ENCODE data around the gene ZMYND11.
A peak's percentile ranks its signal among the peaks of the same experiment; 100 is the strongest.

Gene ZMYND11

DNA sequence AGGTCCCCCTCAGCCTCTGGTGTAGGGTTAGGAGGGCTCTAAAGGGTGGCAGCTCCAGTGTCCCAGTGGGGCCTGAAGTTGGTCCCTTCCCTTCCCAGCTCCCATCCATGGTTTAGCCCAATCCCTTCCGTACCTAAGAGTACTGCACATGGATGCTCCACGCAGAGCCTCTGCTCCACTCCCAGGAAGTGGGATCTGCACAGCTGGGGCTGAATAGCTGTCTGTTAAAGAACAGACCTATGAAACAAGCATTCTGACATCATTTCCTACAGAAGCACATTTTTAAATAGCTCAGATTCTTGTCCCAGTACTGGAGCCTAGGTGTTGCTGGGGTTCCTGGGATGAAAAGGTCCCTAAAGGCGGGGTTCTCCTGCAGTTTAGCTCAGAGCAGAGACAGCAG, 135.9 kb downstream of the ZMYND11 start:
- Histone ChIP-seq H2AFZ (ENCODE audit: low read length) (no peak overlapping the region), H3K9ac (ENCODE audit: low read depth, low read length, poor library complexity, severe bottlenecking) (peak overlapping the region; percentile 2), H3K9me2 (replicated peaks; ENCODE audit: low read depth, low read length) (no peaks in the 10 kb centered on the region), H3K4me3 (ENCODE audit: low read length, poor library complexity, severe bottlenecking) (no peak overlapping the region), H3K36me3 (ENCODE audit: insufficient read depth, low read length) (no peaks in the 10 kb centered on the region), H3K4me1 (ENCODE audit: insufficient read depth, low read length, poor library complexity, severe bottlenecking) (peaks cover 71% of the 10 kb centered on the region), H3K4me2 (ENCODE audit: low read depth, low read length, poor library complexity, severe bottlenecking) (peak overlapping the region; percentile 31), H3K9me3 (ENCODE audit: insufficient read depth, low read depth, low read length) (no peaks in the 10 kb centered on the region), H3K27me3 (ENCODE audit: insufficient read depth, low read length, poor library complexity, severe bottlenecking) (no peaks in the 10 kb centered on the region), H3K79me2 (ENCODE audit: insufficient read depth, low read length) (no peaks in the 10 kb centered on the region), H4K20me1 (ENCODE audit: insufficient read depth, low read length, poor library complexity, severe bottlenecking) (no peaks in the 10 kb centered on the region), H3F3A (ENCODE audit: low read depth) (no peaks in the 10 kb centered on the region)
- TF ChIP-seq, protein P1, sequence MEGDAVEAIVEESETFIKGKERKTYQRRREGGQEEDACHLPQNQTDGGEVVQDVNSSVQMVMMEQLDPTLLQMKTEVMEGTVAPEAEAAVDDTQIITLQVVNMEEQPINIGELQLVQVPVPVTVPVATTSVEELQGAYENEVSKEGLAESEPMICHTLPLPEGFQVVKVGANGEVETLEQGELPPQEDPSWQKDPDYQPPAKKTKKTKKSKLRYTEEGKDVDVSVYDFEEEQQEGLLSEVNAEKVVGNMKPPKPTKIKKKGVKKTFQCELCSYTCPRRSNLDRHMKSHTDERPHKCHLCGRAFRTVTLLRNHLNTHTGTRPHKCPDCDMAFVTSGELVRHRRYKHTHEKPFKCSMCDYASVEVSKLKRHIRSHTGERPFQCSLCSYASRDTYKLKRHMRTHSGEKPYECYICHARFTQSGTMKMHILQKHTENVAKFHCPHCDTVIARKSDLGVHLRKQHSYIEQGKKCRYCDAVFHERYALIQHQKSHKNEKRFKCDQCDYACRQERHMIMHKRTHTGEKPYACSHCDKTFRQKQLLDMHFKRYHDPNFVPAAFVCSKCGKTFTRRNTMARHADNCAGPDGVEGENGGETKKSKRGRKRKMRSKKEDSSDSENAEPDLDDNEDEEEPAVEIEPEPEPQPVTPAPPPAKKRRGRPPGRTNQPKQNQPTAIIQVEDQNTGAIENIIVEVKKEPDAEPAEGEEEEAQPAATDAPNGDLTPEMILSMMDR (conservative IDR thresholded peaks at IDR 0.05; ENCODE audit: low read length), result no peak
- no peak for TF ChIP-seq EZH2phosphoT487 (IDR thresholded peaks at IDR 0.05; ENCODE audit: borderline replicate concordance)

DNA sequence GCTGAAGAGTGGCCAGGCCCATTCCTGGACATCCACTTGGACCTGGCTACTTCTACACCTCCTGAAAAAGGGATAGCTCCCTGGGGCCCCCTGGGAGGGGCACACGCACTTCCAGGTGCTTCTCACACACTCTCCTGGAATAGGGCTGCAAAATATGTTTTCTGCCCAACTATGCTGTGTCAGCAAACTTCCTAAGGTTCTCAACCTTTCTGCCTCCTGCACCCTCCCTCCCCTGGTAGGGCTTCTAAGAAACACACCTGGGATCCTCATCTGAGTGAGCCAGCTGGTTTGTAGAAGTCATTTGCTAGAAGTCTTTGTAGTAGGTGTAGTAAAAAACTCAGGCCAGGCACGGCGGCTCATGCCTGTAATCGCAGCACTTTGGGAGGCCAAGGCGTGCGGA, 136.5 kb downstream of the ZMYND11 start:
- H3K36me3 ChIP-seq (ENCODE audit: insufficient read depth, low read length), result no peaks in the 10 kb centered on the region
- no peaks in the 10 kb centered on the region for H3K79me2 ChIP-seq (ENCODE audit: insufficient read depth, low read length)
- H3K4me1 ChIP-seq (ENCODE audit: insufficient read depth, low read length, poor library complexity, severe bottlenecking), result peaks cover 72% of the 10 kb centered on the region
- H3K4me3 ChIP-seq (ENCODE audit: low read length, poor library complexity, severe bottlenecking), result no peak overlapping the region
- H3K9me2 ChIP-seq (replicated peaks; ENCODE audit: low read depth, low read length), result no peaks in the 10 kb centered on the region
- H4K20me1 ChIP-seq (ENCODE audit: insufficient read depth, low read length, poor library complexity, severe bottlenecking), result no peaks in the 10 kb centered on the region
- no peaks in the 10 kb centered on the region for H3K9me3 ChIP-seq (ENCODE audit: insufficient read depth, low read depth, low read length)
- TF ChIP-seq, protein P1 (conservative IDR thresholded peaks at IDR 0.05; ENCODE audit: low read length), result no peak
- no peak for TF ChIP-seq EZH2phosphoT487 (IDR thresholded peaks at IDR 0.05; ENCODE audit: borderline replicate concordance)
- peak overlapping the region; percentile 31 for H3K4me2 ChIP-seq (ENCODE audit: low read depth, low read length, poor library complexity, severe bottlenecking)
- no peak overlapping the region for H2AFZ ChIP-seq (ENCODE audit: low read length)
- no peaks in the 10 kb centered on the region for H3K27me3 ChIP-seq (ENCODE audit: insufficient read depth, low read length, poor library complexity, severe bottlenecking)
- H3F3A ChIP-seq (ENCODE audit: low read depth), result no peaks in the 10 kb centered on the region
- peak overlapping the region; percentile 2 for H3K9ac ChIP-seq (ENCODE audit: low read depth, low read length, poor library complexity, severe bottlenecking)

DNA sequence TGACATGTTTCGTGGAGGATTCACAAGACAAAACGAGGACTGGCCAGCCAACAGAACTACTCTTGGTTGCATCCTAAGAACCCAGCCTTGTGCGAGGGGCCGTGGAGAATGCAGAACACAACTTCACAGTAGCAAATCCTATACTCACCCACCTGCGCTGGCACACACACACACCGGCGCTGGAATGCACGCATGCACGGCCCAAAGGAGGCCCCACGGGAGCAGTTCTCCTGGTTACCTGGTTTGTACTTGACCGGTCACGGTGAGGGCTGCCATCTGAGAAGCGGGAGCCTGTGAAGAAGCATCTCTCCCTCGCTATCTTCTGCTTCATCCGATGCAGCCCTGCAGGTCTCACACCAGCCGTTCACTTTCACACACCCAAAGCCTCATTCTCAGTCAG, 137.8 kb downstream of the ZMYND11 start:
- Histone ChIP-seq H3K4me2 (ENCODE audit: low read depth, low read length, poor library complexity, severe bottlenecking) (no peak overlapping the region), H3K36me3 (ENCODE audit: insufficient read depth, low read length) (no peaks in the 10 kb centered on the region), H3K9me2 (replicated peaks; ENCODE audit: low read depth, low read length) (no peaks in the 10 kb centered on the region), H4K20me1 (ENCODE audit: insufficient read depth, low read length, poor library complexity, severe bottlenecking) (no peaks in the 10 kb centered on the region), H3K4me3 (ENCODE audit: low read length, poor library complexity, severe bottlenecking) (no peak overlapping the region), H3K9ac (ENCODE audit: low read depth, low read length, poor library complexity, severe bottlenecking) (no peak overlapping the region), H3F3A (ENCODE audit: low read depth) (no peaks in the 10 kb centered on the region), H3K27me3 (ENCODE audit: insufficient read depth, low read length, poor library complexity, severe bottlenecking) (no peaks in the 10 kb centered on the region), H3K4me1 (ENCODE audit: insufficient read depth, low read length, poor library complexity, severe bottlenecking) (peaks cover 75% of the 10 kb centered on the region), H2AFZ (ENCODE audit: low read length) (no peak overlapping the region), H3K79me2 (ENCODE audit: insufficient read depth, low read length) (no peaks in the 10 kb centered on the region), H3K9me3 (ENCODE audit: insufficient read depth, low read depth, low read length) (no peaks in the 10 kb centered on the region)
- TF ChIP-seq, protein P1 (conservative IDR thresholded peaks at IDR 0.05; ENCODE audit: low read length), result no peak
- no peak for TF ChIP-seq EZH2phosphoT487 (IDR thresholded peaks at IDR 0.05; ENCODE audit: borderline replicate concordance)

Data from Loucy (cell line).